Stomach (tissue), 9 donors: Measurements from ENCODE around the gene TP53. TPM values are rescaled to one million over a fixed set of nuclear protein-coding genes. Genes with fewer than 3 reads are reported as not detected.

ENCODE experiments used
- DNase-seq, 2 donors: peaks; one replicate each; pipeline versions ENCODE4 v3.0.0 to v3.0.0-alpha.2; 2013 to 2019
- H3K27ac ChIP-seq, 5 donors: fragments of 200-600 bp in 4 of 5; sonication (generic) in 4 of 5; one replicate each; pipeline ENCODE4 v1.5.1; 2013 to 2019; ENCODE audit warnings: mild to moderate bottlenecking in 1 of 5, moderate library complexity in 1 of 5
- H3K27me3 ChIP-seq, 3 donors: fragments of 200-600 bp; sonication (generic); one replicate each; pipeline ENCODE4 v1.5.1; 2017 to 2019; ENCODE audit warnings: mixed run types in 1 of 3
- H3K36me3 ChIP-seq, 4 donors: fragments of 200-600 bp; sonication (generic); 1 replicate in 3 of 4; 2 replicates in 1 of 4; pipeline ENCODE4 v1.5.1; 2016 to 2019
- H3K4me1 ChIP-seq, 4 donors: fragments of 200-600 bp; sonication (generic); one replicate each; pipeline ENCODE4 v1.5.1; 2016 to 2019
- H3K4me3 ChIP-seq, 4 donors: fragments of 200-600 bp; sonication (generic) in 3 of 4; one replicate each; pipeline ENCODE4 v1.5.1; 2016 to 2019; ENCODE audit warnings: mild to moderate bottlenecking in 1 of 4
- H3K9me3 ChIP-seq, 4 donors: fragments of 200-600 bp; sonication (generic); one replicate each; pipeline ENCODE4 v1.5.1; 2016 to 2019
- EP300 ChIP-seq: sonication (generic); formaldehyde crosslinking; IDR thresholded peaks from one replicate; pipeline ENCODE4 v1.6.1; 2017; ENCODE audit warnings: antibody characterized with exemption
- POLR2A ChIP-seq, 4 donors: fragments of 450-650 bp; IDR thresholded peaks; one replicate each; pipeline ENCODE4 v1.6.1; 2016; ENCODE audit warnings: antibody characterized with exemption in 4 of 4, control low read depth in 2 of 4, mild to moderate bottlenecking in 1 of 4, moderate library complexity in 1 of 4
- POLR2AphosphoS5 ChIP-seq, 3 donors: sonication (generic); formaldehyde crosslinking; IDR thresholded peaks; one replicate each; pipeline ENCODE4 v1.6.1; 2016; ENCODE audit warnings: antibody characterized with exemption in 3 of 3
- WGBS, 5 donors: extraction: QIAGEN DNeasy Blood & Tissue Kit in 3 of 5; methylation state at CpG; one replicate each; pipeline versions ENCODE4 v1.1.5 to v1.1.7; 2013 to 2018; 5-methylcytosine and 5-hydroxymethylcytosine counted together
- intact Hi-C: fragments of 100-400 bp; cut with DNase I; formaldehyde crosslinking; loops from one replicate; pipeline ENCODE4 v1.15.1; 2023; ENCODE audit warnings: low total_unique reads
- polyA plus RNA-seq, 3 donors: library from polyadenylated mRNA; stranded (reverse); fragments of 200-250 nt; gene quantifications; one replicate each; pipeline ENCODE4 v1.2.3, GENCODE V29; 2013
- total RNA-seq, 5 donors: library from RNA; depleted of rRNA; stranded (reverse); fragments of >200 nt; gene quantifications; one replicate each; pipeline versions ENCODE4 v1.1.0 to v1.2.3, GENCODE V29; 2014 to 2016
- TF ChIP-seq, protein P1 (sequence below), 7 experiments: fragments of 450-650 bp in 4 of 7; fragments of 200-600 bp in 3 of 7; sonication (generic) in 3 of 7; IDR thresholded peaks; one replicate each; pipeline ENCODE4 v1.5.1; 2016 to 2019; ENCODE audit warnings: antibody characterized with exemption in 7 of 7, control low read depth in 2 of 7, mild to moderate bottlenecking in 1 of 7
- donor health status: healthy with polysubstance abuse.
- donor health status: Bipolar disorder and iron deficiency.
- donor health status: healthy.

TP53 gene
- total and polyA plus RNA-seq, 8 donors = 5.8 to 34.8 (median 22.0) TPM

DNA sequence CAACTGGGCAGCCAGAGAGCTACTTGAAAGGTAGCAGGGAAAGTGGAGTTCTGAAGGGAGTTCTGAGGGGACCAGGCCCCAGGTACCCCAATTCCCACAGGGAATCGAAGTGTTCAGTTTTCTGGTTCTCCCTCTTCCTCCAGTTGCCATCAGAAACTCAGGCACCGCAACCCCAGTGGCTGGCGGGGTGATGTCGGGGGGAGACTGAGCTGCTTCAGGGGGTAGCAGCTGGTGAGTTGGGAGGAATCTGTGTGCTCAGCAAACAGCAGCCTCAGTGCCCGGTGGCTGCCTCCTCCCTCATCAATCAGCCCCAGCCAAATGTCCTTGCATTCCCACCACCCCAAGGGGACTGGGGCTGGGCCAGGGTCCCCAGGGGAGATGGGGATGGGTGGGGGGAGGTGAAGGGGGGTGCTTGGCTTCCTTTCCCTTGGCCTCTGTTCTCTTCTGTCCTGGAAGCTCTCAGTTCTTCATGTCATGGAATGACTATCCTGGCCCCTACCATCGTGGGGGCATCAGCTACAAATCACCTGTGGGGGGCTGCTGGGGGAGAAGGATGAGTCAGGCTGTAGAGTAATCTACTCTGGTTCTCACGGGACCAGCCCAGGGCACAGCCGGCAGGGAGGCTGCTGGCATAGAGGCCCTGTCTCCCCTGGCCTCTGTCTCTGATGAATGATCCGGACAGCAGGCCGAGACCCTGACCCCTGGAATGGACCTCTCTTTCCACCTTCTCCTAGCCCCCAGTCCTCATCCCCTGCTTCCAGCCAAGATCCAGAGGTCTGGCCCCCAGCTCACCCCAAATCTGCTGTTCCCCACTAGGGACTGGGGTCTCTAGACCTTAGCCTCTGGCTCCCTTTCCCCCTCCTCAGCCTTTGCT lies 27.7 kb upstream of the TP53 start:
- Histone ChIP-seq H3K4me3 (no peak overlapping the region), H3K27me3 (peaks cover 9 to 96% (median 45%) of the 10 kb centered on the region in 3 donors), H3K9me3 (no peaks in the 10 kb centered on the region), H3K4me1 (peaks cover 17 to 25% (median 23%) of the 10 kb centered on the region in 4 donors), H3K36me3 (no peaks in the 10 kb centered on the region), H3K27ac (no peak overlapping the region)
- intact Hi-C loops = no loop called here
- DNase-seq = no peak
- WGBS, 5 donors = 61 to 64% (median 61%) methylated on average over 8 to 10 of the region's 10 CpGs
- no peak for TF ChIP-seq POLR2A (IDR thresholded peaks at IDR 0.05)
- TF ChIP-seq POLR2AphosphoS5 (IDR thresholded peaks at IDR 0.05) = no peak
- TF ChIP-seq, protein P1, sequence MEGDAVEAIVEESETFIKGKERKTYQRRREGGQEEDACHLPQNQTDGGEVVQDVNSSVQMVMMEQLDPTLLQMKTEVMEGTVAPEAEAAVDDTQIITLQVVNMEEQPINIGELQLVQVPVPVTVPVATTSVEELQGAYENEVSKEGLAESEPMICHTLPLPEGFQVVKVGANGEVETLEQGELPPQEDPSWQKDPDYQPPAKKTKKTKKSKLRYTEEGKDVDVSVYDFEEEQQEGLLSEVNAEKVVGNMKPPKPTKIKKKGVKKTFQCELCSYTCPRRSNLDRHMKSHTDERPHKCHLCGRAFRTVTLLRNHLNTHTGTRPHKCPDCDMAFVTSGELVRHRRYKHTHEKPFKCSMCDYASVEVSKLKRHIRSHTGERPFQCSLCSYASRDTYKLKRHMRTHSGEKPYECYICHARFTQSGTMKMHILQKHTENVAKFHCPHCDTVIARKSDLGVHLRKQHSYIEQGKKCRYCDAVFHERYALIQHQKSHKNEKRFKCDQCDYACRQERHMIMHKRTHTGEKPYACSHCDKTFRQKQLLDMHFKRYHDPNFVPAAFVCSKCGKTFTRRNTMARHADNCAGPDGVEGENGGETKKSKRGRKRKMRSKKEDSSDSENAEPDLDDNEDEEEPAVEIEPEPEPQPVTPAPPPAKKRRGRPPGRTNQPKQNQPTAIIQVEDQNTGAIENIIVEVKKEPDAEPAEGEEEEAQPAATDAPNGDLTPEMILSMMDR (IDR thresholded peaks at IDR 0.05) = no peak
- TF ChIP-seq EP300 = no peak

DNA sequence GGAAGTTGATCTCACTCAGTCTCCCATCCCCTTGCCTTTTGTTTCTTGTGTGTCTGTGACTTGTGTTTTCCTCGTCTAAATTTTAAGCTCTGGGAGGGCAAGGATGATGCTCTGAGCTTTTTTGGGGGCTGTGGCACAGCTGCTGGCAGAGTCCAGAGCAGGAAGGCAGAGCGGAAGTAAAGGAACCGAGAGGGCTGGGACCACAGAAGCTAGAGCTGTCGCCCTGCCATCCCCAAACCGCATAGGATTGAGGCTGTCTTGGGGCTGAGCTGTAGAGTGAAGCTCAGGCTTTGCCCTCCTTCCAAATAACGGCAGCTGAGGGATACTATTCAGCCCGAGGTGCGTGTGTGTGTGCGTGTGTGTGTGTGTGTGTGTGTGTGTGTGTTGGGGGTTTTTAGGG lies 26.5 kb upstream of the TP53 start:
- no peak for TF ChIP-seq POLR2A (IDR thresholded peaks at IDR 0.05)
- TF ChIP-seq POLR2AphosphoS5 (IDR thresholded peaks at IDR 0.05) = no peak
- TF ChIP-seq, protein P1 (IDR thresholded peaks at IDR 0.05) = no peak
- TF ChIP-seq EP300 = no peak
- H3K4me3 ChIP-seq = no peak overlapping the region
- H3K36me3 ChIP-seq = no peaks in the 10 kb centered on the region
- intact Hi-C loops = no loop called here
- no peaks in the 10 kb centered on the region for H3K9me3 ChIP-seq
- H3K4me1 ChIP-seq = peaks cover 17 to 25% (median 23%) of the 10 kb centered on the region in 4 donors
- no peak for DNase-seq
- no peak overlapping the region for H3K27ac ChIP-seq
- 27 to 40% (median 35%) methylated on average over 7 to 9 of the region's 9 CpGs for WGBS, 5 donors
- H3K27me3 ChIP-seq = peaks cover 9 to 99% (median 39%) of the 10 kb centered on the region in 3 donors

DNA sequence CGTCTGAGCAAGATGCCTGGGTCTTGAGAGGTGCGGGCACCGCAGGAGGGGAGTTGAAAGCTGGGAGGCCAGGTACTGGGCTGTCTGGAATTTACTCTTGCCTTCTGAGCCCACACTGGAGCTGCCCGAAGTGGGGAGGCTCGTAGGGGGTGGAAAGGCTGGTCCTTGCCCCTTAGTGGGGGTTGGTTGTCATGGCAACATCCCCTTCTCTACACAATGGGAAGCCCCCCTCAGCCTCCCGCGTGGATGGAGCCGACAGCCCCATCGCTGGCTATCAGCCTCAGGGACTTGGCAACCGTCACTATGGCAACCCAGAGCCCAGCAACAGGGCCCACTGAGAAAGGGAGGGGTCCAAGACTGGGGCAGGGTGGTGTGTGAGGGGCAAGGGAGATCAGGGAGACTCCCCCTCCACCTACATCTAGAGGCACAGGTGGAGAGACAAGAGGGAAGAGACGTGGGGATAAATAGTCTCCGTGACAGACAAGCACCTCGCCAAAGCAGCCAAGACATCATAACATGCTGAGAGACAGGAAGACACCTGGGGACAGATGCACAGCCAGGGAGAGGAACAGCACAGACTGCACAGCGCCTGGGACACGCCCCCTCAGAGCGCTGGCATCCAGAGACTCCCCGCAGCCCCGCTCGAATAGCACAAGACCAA lies 25.0 kb upstream of the TP53 start:
- DNase-seq = no peak
- H3K4me1 ChIP-seq = peaks cover 11 to 13% (median 12%) of the 10 kb centered on the region in 4 donors
- TF ChIP-seq POLR2AphosphoS5 (IDR thresholded peaks at IDR 0.05) (no peak), POLR2A (IDR thresholded peaks at IDR 0.05) (no peak), EP300 (no peak)
- TF ChIP-seq, protein P1 (IDR thresholded peaks at IDR 0.05) = no peak
- no peaks in the 10 kb centered on the region for H3K9me3 ChIP-seq
- no peak overlapping the region for H3K27ac ChIP-seq
- no peak overlapping the region for H3K4me3 ChIP-seq
- peaks cover 9 to 100% (median 41%) of the 10 kb centered on the region in 3 donors for H3K27me3 ChIP-seq
- WGBS, 5 donors = 9 to 15% (median 11%) methylated on average over 17 to 19 of the region's 19 CpGs
- H3K36me3 ChIP-seq = no peaks in the 10 kb centered on the region
- intact Hi-C loops = no loop called here

DNA sequence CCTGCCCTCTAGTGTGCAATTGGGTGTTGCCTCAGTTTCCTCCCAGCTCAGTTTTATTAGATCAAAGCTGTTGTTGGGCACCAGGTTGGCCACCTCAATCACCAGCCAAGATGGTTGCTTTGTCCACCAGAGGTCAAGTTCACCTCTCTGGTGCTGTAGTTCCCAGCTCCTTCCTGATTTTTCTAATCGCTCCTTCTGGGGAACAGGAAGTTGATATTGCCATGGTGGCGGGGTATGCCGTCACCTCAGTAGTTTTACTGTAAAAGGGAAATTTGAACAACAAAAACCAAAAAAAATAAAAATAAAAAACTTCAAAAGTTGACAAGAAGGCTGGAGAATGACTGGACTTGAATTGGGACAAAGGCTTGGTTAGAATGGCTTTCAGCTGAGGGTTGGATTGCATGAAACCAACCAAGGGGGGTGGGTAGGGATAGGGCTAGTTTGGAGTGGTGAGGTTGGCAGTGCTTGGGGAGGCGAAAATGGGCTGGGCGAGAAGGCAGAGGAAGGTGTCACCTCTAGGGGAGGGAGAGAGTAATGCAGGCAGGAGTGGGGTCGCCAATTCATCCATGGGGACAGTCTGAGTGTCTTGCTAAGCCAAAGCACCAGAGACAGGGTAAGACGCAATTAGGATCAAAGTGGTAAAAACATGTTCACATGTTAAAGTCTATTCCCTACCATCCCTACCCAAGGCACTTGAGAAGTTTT lies 23.9 kb upstream of the TP53 start:
- intact Hi-C loops = no loop called here
- no peak for DNase-seq
- no peak overlapping the region for H3K27ac ChIP-seq
- H3K4me1 ChIP-seq = peaks cover under 1 to 3% (median 2%) of the 10 kb centered on the region in 4 donors
- H3K36me3 ChIP-seq = no peaks in the 10 kb centered on the region
- TF ChIP-seq, protein P1 (IDR thresholded peaks at IDR 0.05) = no peak
- TF ChIP-seq EP300 (no peak), POLR2A (IDR thresholded peaks at IDR 0.05) (no peak), POLR2AphosphoS5 (IDR thresholded peaks at IDR 0.05) (no peak)
- no peak overlapping the region for H3K4me3 ChIP-seq
- H3K27me3 ChIP-seq = peaks cover 9 to 100% (median 31%) of the 10 kb centered on the region in 3 donors
- H3K9me3 ChIP-seq = no peaks in the 10 kb centered on the region
- WGBS, 5 donors = 71 to 85% (median 80%) methylated on average over 7 of the region's 7 CpGs
